Activated CD4-positive, alpha-beta T cell treated with anti-CD3 and anti-CD28 coated beads, Interleukin-2, amount 50 U/mL, for 24 hours (primary cell): Measurements from ENCODE around the gene TAB2.

ENCODE experiments used
- DNase-seq, 2 donors: peaks; one replicate each; pipeline ENCODE4 v3.0.0-alpha.2; 2020; ENCODE audit warnings: low read depth in 1 of 2, low spot score in 1 of 2

Gene TAB2

DNA sequence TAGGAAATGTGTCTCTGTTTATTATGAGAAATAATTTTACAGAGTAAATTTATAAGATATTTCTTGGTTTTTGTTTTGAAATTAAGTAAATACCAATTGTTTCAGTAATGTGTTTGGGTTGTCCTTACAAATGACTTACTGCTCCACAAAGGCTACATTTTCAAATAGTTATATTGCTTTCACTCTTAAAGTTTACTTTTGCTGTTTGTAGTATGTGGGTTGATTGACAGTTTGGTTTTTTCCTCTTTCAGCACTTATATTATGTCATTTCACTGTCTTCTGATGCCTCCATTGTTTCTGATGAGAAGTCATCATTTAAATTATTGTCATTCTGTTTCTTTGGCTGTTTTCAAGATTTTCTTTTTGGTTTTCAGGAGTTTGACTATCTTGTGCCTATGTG, 47.7 kb downstream of the TAB2 start:
- no peak for DNase-seq

DNA sequence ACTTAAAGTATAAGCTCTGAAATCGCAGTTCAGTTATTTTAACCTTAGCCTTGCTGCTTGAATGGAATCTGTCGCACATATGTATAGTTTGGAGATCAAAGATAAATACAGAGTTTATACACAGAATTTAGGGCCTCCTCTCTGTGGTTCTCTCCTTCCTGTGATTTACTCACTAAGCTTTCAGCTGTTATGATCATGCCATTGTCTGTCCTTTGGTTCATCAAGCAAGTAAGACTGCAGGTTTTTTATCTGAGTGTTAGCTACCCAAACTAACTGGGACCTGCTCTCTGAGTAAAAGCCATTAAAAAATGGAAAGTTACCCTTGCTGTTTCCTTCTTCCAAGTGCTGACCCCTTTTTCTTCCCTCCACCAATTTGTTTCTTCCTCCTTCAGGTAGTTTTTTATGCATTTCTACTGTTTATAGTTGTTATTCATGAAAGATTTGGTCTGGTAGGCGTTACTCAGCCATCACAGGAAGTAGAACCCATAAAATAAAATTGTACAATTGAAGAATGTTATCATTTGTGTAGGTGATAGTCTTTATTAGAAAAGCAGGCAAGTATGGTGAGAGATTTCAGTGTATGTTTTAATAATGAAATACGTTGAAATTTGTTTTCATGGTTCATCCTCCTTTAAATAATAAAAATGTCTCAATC, 48.9 kb downstream of the TAB2 start:
- no peak for DNase-seq

DNA sequence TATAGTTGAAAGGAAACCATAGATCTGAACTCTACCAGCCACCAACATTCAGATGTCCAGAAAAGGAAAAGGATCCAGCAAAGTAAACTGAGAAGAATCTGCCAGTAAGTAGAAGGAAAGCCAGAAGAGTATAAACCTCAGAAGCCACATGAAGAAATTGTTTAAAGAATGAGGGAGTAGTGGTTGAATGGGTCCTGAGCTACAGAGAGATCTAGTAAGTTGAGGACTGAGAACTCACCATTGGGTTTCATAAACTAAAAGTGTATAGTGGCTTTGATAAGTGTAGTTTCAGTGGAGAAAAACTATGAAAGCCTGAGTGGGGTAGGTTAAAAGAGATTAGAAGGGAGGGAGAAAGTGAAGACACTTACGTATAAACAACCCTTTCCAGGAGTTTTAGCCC, 50.6 kb downstream of the TAB2 start:
- DNase-seq, result no peak

DNA sequence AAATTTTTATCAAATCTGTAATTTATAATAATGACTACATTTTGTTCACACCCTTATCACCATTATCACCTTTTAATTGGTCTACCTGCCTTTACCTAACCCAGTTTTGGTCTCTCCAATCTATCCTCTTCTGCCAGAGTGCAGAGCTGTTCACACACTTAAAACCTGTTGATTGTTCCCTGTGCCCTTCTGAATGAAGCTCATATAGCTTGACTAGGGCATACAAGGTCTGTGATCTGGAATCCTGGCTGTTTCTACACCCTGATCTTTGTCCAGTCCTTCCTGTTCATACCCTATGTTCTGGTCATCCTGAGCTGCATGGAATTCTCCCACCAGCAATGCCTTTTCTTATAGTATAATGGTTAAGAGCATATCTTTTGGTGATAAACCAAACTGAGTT, 53.6 kb downstream of the TAB2 start:
- DNase-seq, result no peak

DNA sequence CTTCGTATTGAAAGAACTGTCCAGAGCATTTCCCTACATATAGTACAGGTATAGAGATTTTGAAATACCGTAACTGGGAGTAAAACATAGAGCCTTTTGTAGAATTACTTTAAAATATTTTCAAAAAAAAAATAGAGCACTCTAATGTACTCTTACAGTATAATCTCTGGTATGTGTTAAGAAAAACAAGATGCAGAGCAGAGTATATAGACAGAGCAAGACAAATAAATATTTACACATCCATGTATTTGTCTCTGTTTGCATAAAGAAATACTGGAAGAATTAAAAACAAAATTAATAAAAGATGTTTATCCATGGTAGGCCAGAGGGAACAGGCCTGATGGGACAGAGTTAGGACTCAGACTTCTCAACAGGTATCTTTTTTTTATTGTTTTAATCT, 54.5 kb downstream of the TAB2 start:
- DNase-seq, result no peak

DNA sequence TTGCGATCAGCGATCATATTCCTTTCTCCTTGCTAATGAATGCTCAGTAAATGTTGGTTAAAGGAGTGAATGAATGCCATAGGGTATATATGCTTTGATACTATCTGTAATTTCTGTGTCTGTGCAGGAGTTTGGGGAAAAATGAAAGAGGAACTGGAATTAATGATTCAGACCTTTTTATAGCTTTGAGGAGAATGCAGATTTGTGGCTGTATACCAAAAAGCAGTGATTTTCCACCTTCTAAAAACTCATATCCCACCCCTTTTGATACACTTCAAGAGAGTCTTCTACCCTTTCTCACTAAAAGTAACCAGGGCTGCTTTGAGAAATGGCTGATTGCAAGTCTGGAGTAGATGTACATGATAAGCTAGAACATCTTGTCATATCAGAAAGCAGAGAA, 56.0 kb downstream of the TAB2 start:
- DNase-seq, result no peak

DNA sequence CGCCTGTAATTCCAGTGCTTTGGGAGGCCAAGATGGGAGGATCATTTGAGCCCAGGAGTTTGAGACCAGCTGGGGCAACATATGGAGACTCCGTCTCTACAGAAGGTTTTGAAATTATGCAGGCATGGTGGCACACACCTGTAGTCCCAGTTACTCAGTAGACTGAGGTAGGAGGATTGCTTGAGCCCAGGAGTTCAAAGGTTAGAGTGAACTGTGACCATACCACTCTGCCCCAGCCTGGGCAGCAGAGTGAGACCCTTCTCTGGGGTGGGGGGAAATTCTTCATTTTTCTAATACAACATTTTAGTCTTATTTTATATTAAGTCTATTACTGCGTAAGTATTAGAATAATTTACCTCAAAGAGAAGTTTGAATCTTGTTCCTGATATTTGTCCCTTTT, 62.5 kb downstream of the TAB2 start:
- DNase-seq, result no peak

DNA sequence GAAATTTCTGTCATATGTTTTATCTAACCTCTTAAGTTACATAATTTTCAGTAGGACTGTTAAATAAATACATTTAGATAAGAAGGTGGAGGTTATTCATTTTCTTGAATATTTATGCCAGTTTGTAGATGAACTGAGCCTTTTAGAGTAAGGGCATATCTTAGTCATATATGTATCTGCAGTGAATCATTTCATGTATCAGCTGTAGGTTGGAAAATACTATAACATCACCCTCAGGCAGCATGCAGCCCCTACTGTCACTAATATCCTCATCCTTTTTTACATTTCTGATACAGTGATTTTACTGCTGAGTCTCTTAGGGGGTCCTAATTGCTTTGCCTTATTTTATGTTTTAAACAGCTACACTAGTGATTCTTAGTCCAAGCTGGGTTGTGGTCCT, 63.0 kb downstream of the TAB2 start:
- no peak for DNase-seq

DNA sequence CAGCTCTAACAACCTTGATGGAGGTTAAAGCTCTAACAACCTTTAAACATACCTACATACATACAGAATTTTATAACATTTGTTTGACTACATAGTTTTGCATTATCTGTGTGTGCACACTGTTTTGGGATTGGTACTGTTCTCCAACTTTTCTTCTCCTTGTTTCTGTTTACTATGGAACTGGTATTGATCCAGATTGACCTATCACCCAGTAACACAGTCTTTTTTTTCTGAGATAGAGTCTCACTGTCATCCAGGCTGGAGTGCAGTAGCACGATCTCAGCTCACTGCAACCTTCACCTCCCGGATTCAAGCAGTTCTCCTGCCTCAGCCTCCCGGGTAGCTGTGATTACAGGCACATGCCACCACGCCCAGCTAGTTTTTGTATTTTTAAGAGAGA, 65.9 kb downstream of the TAB2 start:
- no peak for DNase-seq

DNA sequence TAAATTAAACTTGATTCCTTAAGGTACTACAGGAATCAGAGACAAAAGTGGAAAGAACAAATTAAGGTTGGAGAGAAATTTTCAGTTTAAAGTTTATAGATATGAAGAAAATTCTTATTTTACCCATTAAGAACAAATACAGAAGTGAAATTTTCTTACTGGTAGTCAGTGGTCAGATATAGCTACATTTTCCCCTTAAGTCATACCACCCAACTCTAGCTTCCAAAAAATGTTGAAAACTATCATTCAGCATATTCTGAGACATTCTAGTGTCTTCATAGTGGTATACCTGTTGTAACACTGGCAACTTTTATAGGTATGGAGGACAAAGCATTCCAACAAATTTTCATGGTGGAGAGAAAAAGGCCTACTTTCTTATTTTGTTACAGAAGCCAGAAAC, 67.0 kb downstream of the TAB2 start:
- DNase-seq, result no peak

DNA sequence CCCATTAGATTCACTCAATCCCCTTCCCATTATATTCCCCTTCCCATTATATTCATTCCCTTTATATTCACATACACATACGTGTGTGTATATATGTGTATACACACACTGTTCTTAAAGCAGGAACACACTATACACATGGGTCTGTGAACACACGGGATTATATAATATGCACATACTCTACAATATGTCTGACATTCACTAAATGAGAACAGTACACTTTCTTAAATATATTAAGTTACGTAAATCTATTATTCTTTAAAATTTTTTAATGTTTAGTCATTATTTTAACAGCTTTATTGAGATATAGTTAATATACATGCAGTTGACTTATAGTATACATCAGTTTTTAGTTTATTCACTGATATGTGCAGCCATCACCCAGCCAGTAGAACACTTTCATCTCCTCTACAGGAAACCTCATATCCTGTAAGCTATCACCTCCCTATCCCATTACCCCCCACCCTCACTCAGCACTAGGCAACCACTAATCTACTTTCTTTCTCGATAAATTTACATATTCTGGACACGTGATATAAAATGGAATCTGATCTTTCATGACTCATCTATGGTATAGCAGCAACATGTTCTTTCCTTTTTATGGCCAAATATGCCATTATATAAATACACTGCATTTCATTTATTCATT, 68.6 kb downstream of the TAB2 start:
- DNase-seq, result no peak

DNA sequence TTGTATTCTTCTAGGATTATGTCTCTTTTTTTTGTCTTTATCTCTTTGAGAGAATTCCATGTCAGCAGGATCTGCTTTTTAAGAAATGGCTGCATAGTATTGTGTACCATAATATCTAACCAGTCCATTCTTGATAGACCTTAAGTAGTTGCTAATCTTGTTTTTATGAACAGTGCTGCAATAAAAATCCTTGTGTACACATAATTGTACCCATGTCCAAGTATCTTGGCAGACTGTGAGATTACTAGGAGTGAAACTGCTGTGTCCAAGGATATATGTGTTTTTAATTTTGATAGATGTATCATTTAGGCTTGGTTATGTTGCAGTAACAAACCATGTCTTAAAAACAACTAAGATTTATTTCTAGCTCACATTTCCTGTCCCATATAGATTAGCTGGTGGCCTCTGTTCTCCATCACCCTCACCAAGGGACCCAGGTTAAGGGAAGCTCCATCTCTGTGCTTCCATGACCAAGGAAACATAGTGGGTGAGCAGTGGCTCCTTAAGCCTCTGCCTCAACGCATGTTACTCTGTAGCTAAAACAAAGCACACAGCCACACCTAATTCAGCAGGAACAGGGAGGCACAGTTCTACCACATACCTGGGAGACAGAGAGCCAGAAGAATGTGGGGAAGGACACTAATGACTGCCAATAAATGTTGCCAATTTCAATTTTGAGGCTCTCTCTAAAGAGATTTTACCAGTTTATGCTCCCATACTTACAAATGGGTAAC, 70.4 kb downstream of the TAB2 start:
- DNase-seq, result no peak

DNA sequence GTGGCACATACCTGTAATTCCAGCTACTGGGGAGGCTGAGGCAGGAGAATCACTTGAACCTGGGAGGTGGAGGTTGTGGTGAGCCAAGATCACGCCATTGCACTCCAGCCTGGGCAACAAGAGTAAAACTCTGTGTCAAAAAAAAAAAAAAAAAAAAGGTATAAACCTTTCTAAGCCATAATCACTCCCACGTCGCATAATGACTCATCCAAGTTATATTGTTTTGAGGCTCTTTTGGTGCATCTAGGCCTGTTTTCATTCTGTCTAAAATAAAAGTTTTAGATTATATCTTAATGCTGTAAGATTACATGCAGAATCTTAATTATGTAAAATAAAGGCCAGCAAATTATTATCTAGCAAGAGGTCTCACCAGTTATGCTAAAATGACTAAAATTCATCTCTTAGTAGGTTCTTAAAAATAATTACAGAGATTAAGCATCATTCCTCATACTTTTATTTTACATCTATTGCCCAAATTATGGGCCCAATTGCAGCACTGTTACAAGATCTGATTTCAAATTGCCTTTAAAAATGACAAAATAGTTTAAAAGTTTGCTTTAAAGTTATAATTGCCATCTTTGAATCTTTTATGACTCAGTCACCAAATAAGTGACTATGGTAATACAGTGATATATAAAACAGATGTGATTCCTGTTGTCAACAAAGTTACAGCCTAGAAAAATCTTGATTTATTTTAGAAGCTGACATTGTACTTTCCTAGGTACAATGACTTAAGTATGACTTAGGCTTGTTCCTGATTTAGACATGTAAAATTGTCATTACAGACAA, 72.2 kb downstream of the TAB2 start:
- DNase-seq, result no peak

DNA sequence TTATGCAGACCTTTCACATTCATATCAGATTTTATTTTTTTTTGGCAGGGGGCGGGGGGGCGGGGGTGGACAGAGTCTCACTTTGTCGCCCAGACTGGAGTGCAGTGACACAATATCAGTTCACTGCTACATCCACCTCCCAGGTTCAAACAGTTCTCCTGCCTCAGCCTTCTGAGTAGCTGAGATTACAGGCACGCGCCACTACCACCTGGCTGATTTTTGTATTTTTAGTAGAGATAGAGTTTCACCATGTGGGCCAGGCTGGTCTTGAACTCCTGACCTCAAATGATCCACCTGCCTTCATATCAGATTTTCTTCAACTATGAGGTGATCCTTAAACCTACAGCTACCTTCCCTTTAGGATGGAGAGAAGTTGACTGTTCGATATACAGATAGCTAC, 74.6 kb downstream of the TAB2 start:
- no peak for DNase-seq

DNA sequence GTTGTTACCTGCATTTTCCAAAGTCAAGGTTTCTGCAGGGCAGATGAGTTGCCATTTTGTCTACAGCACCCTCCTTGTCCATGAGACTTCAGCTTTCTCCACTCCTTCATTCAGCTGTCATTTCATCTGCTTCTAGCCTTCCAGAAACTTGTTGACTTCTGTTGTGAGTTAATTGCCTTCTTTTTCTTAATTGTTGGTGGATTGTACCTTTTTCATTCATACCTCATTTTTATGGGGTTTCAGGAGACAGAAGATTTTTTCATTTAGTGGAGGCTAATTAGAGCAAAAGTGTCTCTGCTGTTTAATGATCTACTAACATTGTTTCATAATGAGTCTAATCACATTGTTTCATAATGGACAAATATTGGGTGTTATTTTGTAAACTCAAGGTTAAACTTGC, 75.0 kb downstream of the TAB2 start:
- no peak for DNase-seq

DNA sequence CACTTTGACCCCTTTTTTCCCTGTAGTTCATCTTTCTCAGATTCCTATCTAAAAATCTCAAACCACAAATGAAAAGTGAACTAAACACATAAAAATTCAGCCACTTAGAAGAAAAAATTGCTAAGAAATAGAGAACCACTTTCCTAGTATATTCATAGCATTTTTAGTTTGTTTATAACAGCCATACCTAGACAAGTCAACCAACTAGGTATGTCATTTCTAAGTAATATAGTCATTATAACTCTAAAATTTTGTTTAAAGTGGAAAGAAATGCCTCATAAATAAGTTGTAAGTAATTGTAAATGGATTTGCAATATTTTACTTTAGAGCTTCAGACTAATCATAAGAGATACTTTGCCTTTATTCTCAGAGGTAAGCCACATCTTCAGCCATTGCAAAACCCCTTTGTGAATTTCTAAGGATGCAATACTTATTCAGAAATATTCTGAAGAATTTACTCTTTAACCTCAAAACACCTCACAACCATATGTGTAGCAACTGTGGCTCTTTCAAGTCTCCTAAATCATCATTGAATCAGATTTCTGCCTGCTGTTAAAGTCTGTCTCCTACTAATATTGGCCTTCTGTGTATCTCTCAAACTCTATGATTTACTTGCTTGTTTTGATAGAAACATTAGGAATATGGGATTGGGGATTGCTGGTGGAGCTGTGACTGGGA, 75.6 kb downstream of the TAB2 start:
- no peak for DNase-seq

DNA sequence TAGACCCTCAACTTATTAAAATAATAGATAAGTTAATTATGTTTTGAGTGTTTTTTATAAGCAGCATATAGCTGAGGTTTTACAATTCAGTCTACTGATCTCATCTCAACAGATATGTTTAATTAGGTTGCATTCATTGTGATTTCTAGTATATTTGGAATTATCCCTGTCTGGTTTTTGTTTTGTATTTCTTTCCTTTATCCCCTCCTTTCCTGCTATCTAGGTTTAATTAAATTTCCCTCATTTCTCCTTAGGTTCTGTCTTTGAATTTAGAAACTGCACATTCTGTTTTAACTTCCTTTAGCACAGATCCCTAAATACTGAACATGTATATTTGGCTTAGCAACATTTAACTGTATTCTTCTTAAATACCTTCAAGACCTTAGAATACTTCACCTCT, 77.7 kb downstream of the TAB2 start:
- DNase-seq, result no peak

DNA sequence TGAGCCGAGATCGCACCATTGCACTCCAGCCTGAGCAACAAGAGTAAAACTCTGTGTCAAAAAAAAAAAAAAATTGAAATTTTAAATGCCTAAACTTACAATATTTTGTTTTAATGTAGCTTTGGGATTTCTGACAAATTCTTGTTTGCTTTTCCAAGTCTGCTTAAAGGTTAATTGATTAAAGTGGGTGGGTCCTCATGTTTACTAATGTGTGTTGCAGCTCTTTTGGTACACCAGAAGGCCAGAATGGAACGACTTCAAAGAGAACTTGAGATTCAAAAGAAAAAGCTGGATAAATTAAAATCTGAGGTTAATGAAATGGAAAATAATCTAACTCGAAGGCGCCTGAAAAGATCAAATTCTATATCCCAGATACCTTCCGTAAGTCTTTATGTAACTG, 79.9 kb downstream of the TAB2 start:
- DNase-seq, result no peak

DNA sequence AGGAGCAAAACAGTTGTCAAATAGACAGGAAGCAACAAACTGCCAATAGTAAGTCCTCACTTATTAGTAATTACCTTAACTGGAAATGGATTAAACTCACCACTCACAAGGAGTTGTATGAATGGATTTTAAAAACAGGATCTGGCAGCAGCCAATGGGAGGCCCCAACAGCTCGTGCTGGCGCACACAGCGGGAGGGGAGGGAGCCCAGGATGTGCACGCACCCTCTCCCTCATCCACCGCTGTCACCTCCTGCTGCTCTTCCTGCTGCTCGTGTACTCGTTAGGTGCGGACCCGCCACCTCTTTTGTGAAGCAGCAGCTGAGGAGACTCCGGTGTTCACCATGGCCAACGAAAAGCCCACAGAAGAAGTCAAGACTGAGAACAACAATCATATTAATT, 82.5 kb downstream of the TAB2 start, which contains the start of gene SUMO4:
Gene SUMO4 (plus strand): TSS at position 213 of the 400 bp plus-strand sequence. CDS start 130 bp downstream, at position 343.
- no peak for DNase-seq

DNA sequence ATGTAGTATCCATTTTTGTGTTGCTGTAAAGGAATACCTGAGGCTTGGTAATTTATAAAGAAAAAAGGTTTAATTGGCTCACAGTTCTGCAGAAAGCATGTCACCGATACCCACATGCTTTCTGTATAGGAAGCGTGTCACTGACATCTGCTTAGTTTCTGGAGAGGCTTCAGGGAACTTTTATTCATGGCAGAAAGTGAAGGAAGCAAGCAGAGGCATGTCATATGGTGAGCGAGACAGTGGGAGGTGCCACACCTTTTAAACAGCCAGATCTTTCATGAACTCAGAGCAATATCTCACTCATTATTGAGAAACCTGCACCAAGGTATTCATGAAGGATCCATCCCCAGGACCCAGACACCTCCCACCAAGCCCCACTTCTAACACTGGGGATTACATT, 86.0 kb downstream of the TAB2 start:
- no peak for DNase-seq
